ENCODE results near the gene SRRT.

The SRRT gene, protein sequence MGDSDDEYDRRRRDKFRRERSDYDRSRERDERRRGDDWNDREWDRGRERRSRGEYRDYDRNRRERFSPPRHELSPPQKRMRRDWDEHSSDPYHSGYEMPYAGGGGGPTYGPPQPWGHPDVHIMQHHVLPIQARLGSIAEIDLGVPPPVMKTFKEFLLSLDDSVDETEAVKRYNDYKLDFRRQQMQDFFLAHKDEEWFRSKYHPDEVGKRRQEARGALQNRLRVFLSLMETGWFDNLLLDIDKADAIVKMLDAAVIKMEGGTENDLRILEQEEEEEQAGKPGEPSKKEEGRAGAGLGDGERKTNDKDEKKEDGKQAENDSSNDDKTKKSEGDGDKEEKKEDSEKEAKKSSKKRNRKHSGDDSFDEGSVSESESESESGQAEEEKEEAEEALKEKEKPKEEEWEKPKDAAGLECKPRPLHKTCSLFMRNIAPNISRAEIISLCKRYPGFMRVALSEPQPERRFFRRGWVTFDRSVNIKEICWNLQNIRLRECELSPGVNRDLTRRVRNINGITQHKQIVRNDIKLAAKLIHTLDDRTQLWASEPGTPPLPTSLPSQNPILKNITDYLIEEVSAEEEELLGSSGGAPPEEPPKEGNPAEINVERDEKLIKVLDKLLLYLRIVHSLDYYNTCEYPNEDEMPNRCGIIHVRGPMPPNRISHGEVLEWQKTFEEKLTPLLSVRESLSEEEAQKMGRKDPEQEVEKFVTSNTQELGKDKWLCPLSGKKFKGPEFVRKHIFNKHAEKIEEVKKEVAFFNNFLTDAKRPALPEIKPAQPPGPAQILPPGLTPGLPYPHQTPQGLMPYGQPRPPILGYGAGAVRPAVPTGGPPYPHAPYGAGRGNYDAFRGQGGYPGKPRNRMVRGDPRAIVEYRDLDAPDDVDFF

DNA sequence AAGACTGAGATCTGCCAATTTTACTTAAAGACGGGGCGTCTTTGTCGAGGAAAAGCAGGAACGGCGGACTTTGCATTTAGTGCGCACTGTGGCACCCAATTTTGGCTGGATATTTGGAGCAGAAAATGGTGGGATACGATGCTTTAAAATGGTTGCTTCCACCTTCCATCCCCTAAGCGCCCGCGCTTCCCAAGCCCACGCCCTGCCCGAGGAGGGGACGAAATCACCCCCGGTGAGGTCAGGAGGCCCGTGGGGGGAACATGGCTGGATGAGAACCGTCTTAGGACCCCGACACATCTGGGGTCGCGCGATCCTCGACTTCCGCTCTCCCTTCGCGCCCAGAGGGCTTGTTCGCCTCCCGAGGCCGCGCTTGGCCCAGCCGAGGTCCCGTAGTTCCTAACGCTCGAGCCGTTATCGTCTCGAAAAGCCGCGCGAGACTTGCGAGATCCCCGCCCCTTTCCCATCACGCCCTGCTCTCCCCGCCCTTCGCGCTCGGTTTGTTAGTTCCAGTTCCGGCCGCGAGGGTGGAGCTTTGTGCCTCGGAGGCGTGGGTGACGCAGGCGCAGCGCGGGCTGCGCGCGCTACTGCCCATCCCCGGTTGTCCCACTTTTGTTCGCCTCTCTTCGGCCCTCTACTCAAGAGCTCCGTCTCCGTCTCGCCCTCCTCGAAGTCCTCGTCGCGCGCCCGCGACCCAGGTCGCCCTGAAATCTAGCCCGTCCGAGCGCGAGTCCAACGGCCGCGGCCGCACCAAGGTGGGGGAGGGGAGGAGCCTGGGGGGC is at the start of gene SRRT:
SRRT (plus strand) TSS at position 527 of the 779 bp plus-strand sequence. CDS start 488 bp downstream, outside the sequence.
- peak; percentile 96 to 97 for DNase-seq (ENCODE audit: low read depth in 2 of 2)

DNA sequence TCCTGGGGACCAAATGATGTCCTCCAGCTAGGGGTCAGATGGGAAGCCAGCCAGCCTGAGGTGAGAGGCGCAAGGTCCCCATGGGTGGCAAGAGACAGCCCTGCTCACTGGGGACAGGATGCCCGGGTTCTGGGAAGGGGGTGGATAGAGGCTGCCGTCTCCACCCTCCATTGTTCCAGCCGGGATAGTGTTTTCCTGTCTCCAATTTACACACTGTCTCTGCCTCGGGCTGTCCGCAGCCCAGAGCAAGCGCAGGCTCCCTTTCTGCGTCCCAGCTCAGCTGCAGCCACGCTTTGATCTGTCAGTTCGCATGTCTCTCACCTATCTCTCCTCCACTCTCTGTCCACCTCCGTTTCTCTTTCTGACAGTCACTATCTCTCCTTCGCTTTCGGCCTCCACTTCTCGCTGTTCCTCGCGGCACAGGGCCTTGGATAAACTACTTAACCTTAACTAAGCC is 49.7 kb upstream of the SRRT start:
- DNase-seq (ENCODE audit: low read depth in 2 of 2) = no peak

DNA sequence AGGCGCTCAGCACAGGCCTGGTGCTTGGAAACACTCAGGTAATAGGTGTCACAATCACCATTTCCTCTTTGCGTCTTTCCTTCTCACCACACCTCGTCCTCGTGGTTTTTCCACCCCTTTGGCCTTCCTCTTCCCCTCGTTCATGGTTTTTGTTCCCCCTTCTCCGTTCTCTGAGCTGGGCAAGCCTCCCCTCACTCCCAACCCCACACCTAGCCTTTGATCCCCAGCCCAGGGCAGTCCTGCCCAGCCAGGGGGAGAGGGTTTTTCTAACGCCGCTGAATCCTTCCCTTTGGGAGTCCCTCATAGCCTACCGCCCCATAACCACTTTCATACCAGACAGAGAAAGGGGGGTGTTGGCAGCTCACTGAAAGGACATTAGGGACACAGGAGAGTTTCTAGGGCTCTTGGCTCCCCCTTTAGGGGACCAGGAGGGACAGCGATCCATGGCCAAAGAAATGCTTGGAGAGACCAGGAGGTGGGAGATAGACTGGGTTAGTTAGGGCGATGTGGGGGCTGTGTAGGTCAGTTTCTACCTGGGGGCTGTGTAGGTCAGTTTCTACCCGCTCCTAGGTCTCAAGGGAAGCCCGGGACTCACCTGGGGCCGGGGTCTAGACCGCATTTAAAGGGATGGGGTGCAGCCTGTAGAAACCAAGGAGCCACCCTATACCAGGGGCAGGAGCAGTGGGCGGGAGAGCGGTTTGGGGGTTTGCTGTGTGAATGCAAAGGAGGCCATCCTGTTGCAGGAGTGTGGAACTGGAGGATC is 49.0 kb upstream of the SRRT start:
- DNase-seq (ENCODE audit: low read depth in 2 of 2) = no peak

DNA sequence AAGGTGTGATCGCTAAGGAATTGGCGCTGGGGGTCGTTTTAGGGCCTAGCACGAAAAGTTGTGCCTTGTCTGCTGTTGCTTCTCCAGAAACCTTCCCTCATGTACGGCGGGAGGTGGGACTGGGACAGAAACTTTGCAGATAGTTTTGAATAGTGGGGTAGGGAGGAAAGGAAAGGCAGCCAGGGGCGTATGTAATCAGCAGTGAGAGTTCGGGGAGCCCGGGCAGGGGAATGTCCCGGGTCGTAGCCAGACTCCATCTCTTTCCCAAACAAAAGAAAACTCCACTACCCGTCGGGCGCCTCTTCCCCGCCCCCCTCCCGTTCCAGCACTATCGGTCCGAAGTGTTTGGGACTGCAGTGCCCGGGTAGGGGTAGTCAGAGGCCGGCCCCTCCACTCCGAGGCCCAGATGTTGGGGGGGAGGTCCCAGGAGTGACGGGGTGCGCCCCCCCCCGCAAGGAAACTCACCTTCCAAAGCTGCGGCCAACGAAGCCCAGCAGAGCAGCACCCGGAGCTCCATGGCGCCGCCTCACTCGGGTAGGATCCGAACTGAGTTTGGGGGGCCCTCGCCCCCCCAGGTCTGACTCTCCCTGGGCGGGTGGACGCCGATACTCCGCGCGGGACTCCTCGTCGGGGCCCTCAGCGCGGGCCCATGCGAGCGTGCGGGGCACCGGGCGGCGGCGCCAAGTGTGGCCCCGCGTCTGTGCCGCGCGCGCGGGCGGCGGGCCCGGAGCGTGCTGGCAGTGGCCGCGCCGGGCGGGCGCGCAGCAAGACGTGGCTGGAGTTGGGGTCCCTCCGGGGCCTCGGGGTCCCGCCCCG is 48.2 kb upstream of the SRRT start:
- no peak for DNase-seq (ENCODE audit: low read depth in 2 of 2)

DNA sequence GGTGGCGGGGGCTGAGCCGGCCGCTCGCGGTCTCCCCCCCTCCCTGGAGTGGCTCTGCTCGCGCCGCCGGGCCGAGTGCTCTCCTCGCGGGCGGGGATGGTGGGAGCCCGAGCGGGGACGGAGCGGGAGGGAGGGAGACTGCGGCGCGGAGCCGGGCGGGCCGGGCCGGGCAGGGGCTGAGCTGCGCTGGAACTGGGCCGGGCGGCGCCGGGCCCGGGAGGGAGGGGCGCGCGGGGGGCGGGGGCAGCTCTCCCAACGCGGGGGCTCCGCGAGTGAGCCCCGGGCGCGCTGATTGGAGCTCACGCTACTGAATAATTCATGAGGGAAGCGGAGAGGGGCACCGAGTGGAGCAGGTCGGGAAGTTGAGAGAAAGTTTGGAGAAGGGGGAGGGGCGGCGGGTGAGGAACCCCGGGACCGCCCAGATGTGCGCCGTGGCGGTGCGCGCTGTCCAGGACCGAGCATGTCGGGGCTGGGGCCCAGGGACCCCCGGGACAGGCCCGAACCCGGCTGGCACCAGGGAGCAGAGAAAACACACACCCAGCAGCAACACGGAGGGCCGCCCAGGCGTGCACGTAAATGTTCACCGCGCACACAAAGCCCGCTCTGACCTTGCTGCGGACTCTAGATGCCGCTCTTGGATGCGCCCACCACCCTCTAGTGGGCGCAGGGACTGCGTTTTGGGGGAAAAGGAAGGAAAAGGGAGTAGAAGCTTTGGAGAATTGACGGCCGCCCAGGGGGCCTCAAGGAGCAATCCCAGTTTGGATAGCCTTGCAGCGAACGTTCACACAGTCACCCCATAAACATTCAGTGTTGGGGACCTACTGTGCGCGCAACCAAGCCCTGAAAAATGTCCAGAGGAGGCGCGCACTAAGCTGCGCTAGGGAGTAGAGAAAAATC is 47.3 kb upstream of the SRRT start, which contains the start of gene EPHB4:
EPHB4 (minus strand) TSS at position 194 of the 897 bp plus-strand sequence. CDS start 493 bp downstream, outside the sequence.
- DNase-seq (ENCODE audit: low read depth in 2 of 2) = no peak

DNA sequence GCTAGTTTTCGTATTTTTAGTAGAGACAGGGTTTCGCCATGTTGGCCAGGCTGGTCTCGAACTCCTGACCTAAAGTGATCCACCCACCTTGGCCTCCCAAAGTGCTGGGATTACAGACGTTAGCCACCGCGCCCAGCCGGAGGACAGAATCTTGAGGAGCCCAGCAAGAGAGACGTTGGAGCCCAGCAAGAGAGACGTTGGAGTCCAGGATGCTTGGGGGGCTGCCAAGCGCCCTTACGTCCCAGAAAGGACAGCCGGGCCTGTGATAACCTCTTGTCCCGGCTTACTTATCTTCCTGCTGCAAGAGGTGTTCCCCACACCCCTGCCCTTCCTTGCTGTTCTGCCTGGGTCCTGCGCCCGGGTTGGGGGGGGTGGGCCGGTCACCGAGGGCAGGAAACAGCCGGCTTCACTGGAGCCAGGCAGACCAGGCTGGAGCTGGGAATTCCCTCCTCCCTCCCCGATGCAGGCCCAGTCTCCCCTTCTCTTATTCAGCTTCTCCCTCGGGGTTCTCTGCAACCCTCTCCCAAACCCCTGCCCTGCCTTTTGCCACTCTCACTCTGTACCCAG is 45.7 kb upstream of the SRRT start:
- DNase-seq (ENCODE audit: low read depth in 2 of 2) = no peak

DNA sequence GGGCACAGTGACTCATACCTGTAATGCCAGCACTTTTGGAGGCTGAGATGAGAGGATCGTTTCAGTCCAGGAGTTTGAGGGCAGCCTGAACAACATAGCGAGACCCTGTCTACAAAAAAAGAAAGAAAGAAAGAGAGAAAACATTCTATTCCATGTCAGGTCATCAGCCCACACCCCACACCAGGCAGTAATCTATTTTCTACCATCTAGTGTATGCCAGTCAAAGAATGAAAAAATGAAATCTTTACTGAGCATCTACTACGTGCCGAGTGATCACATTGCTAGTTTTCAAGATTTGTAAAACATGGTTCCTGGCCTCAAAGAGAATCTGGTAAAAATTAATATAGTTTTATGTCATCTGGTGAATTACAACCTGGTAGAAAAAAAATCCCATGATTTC is 44.5 kb upstream of the SRRT start:
- DNase-seq (ENCODE audit: low read depth in 2 of 2) = no peak

DNA sequence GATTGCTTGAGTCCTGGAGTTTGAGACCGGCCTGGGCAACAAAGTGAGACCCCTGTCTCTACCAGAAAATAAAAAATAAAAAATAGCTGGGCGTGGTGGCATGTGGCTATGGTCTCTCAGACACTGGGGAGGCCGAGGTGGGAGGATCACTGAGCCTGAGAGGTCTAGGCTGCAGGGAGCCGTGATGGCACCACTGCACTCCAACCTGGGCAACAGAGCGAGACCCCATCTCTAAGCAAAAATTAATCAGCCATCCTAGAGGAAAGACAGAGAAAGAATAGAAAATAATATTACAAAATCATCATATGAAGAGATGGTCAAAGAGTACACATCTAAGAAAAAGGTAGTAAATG is 42.6 kb upstream of the SRRT start:
- no peak for DNase-seq (ENCODE audit: low read depth in 2 of 2)

DNA sequence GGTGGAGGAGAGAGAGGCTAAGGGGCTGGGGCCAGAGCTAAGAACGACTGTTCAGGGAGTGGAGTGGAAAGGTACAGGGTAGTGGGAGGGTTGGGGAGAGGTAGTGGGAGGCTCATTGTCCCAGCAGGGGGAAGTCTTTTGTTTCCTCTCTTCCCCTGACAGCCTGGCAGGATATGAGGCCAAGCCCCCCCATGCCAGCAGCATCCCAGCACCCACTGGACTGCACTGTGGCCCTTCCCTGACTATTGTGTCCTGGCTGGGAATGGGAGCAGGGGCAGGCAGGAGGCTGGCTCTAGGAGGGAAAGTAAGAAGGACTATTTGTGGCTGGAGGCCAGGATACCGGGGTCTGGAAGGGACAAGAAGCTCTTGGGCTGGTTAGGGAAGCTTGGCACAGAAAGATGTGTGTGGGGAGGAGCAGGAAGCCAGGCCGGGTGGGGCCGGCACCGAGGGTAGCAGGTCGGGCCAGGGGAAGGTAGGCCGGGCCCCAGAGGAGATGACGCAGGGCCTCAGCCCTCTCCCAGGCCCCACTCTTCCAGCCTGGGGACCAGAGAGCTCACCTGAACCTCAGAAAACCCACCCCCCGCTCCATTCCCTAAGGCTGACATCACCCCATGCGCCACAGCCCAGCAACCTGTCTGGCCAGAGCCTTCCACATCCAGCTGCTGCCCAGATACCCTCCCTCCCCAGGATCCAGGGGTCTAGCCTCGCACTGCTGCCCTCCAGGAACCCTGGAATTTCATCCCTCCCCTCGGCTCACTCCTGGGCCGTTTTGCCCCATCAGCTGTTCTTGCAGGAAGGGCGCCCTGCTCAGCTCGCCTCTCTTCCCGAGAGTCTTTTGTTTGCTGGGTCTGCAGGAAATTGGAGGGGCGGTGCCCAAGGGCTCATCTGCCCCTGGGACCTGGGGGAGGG is 38.7 kb upstream of the SRRT start:
- no peak for DNase-seq (ENCODE audit: low read depth in 2 of 2)

DNA sequence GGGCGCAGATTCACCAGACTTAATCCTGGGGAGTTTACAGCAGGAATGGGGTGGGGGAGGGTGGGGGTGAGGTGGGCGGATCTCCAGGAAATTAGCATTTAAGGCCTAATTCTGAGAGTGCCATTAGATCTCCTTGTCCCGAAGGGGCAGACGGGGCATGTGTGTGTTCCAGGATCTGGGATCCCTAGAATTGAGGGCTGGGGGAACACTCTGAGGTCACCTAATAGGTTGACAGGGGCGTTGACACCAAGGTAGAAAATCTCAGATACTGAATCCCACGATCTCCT is 38.1 kb upstream of the SRRT start:
- no peak for DNase-seq (ENCODE audit: low read depth in 2 of 2)

DNA sequence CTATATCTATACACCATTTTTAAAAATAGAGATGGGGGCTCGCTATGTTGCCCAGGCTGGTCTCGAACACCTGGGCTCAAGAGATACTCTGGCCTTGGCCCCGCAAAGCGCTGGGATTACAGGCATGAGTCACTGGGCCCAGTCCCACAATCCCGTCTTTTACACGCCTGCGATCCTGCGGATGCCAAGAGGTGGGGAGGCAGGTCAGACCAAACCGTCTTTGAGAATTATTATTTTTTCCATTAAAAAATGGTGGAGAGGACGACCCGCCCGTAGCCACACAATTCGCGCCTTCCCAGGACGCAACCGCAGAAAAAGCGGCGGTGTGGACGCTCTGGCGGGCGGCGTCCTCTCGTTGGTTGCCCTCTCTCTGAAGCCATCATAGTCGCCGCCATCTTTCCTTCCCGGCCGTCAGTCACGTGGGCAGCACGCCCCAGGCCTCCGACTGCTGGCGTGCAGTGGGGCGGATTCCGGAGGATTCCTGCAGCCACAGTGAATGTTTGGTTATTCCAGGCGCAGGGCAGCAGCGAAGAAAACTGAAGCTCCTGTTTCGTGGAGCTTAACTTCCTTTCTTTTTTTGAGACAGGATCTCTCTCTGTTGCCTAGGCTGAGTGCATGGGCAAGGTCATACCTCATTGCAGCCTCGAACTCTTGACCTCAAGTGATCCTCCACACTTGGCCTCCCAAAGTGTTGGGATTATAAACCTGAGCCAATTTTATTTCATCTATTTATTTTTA is 37.6 kb upstream of the SRRT start:
- DNase-seq (ENCODE audit: low read depth in 2 of 2) = peak; percentile 59

DNA sequence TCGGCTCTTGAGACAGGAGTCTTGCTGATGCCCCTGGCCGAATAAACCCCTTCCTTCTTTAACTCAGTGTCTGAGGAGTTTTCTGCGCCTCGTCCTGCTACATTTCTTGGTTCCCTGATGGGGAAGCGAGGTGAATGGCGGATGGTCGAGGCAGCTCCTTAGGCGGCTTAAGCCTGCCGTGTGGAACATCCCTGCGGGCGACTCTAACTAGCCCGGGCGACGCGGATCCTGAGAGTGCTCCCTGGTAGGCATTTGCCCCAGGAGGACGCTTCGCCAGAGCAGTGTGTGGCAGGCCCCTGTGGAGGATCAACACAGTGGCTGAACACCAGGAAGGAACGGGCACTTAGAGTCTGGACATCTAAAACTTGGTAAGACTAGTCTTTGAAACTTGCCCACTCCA is 35.5 kb upstream of the SRRT start:
- no peak for DNase-seq (ENCODE audit: low read depth in 2 of 2)

DNA sequence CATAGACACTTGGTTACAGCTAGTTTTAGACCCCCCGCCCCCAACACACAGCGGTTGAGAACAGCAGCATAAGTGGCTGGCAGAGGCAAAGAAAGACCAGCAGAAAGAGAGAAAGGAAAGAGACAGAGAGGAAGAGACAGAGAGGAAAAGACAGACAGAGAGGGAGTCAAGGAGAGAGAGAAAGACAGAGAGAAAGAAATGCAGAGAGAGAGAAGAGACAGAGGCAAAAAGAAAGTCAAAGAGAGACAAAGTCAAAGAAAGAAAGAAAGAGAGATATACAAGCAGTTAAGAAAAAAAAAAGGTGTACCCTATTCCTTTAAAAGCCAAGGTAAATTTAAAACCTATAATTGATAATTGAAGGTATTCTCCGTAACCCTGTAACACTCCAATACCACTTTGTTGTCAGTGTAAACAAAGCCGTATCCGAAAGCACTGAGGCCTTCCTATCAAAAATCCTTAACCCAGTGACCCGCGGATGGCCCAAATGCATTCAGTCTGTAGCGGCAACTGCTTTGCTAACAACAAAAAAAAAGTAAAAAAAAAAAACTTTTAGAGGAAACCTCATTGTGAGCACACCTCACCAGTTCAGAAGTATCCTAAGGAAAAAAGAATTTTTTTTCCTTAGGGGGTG is 34.3 kb upstream of the SRRT start:
- no peak for DNase-seq (ENCODE audit: low read depth in 2 of 2)

DNA sequence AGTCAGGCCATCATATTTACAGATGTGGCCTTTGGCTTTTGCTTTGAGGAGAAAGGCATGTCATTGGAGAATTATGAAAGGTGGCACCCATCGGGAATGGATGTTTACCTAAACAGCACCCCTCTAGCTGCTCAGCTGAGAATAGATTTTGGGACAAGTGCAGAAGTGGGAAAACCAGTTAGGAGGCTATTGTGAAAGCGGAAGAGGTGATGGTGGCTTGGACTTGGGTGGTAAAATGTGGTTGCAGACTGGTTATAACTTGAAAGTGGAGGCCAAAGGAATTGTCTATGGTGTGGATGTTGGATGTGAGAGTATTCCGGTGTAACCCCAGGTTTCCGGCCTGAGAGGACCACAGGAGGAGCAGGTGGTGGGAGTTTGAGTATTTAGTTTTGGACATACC is 27.5 kb upstream of the SRRT start:
- DNase-seq (ENCODE audit: low read depth in 2 of 2) = no peak

DNA sequence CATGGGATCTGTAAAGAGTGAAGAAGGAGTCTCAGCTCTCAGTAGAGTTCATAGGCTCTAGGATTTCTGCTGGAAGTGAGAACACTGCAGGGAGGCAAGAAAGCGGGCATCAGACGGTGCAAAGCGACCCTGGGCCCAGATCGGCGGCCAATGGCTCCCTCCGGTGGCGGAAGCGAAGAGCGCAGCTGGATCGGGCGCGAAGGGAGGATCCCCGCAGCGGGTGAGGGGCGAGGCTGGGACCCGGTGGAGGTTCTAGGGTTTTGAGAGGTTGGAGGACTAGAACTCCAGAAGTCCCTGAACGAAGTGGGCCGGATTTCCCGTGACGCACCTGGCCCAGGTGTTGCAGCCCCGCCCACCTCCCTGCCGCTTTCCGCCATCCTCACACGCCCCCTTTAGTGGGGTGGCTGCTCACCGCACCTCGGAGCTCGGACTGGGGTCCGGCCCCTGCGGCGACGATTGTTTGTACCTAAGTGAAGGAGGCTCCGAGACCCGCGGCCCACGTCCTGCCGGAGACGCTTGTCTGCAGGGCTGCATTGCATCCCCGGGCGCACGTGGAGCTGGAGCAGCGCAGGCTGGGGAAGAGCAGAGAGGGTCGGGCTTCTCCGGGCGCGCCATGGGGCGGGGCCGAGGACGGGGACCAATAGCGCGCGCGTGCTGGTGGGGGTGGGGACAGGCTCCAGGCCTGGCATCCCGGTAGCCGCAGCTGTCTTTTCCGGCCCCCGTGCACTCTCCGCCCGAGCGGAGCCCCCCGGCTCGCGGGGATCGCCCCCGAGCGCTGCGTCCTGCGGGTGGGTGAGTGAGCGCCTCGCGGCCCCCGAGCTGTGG is 22.6 kb upstream of the SRRT start, which contains the start of gene SLC12A9:
SLC12A9 (plus strand) TSS at position 666 of the 825 bp plus-strand sequence. CDS start 1,485 bp downstream, outside the sequence.
- peak; percentile 61 to 69 for DNase-seq (ENCODE audit: low read depth in 2 of 2)
